OCI-LY7 (cell line): ENCODE results near the gene KPTN. TPM values are rescaled to one million over a fixed set of nuclear protein-coding genes. Genes with fewer than 3 reads are reported as not detected.

Experiments used
- BruUV-seq: library from RNA; stranded (reverse); fragments of 400-500 nt; replicated peaks from 2 replicates; lab custom pipeline; 2021; lab: Mats Ljungman, UMichigan
- CTCF ChIA-PET: fragments of 300-600 bp; sonication (Branson Sonifier 250); formaldehyde crosslinking; loops from one replicate; lab custom pipeline; 2022; ENCODE audit warnings: antibody characterized with exemption; ENCODE audit not compliant: unreplicated experiment; lab: Charles Lee
- POLR2A ChIA-PET: fragments of 300-600 bp; sonication (Branson Sonifier 250); formaldehyde crosslinking; loops from one replicate; lab custom pipeline; 2022; ENCODE audit warnings: antibody characterized with exemption; lab: Charles Lee
- DNase-seq: peaks from one replicate; pipeline ENCODE4 v3.0.0-alpha.2; 2015; ENCODE audit warnings: low spot score
- H2AFZ ChIP-seq: fragments of 200-600 bp; sonication (generic), shearing (Covaris generic); 2 replicates; pipeline ENCODE4 v1.6.1; 2014; ENCODE audit warnings: mild to moderate bottlenecking, antibody characterized with exemption, low read length, moderate library complexity
- H3K27ac ChIP-seq: fragments of 200-600 bp; sonication (generic); 2 replicates; pipeline ENCODE4 v1.5.1; 2014; ENCODE audit warnings: mixed run types, low read depth, mild to moderate bottlenecking, moderate library complexity, low read length, inconsistent platforms; ENCODE audit not compliant: poor library complexity, severe bottlenecking
- H3K36me3 ChIP-seq: fragments of 200-600 bp; sonication (generic); 2 replicates; pipeline ENCODE4 v1.6.1; 2014; ENCODE audit warnings: mild to moderate bottlenecking, antibody characterized with exemption, low read length, moderate library complexity, mixed read lengths; ENCODE audit not compliant: insufficient read depth
- H3K4me1 ChIP-seq: fragments of 200-600 bp; sonication (generic); 2 replicates; pipeline ENCODE4 v1.5.1; 2014; ENCODE audit warnings: mild to moderate bottlenecking, low read length; ENCODE audit not compliant: insufficient read depth, poor library complexity, severe bottlenecking
- H3K4me2 ChIP-seq: fragments of 200-600 bp; sonication (generic); 2 replicates; pipeline ENCODE4 v1.6.1; 2014; ENCODE audit warnings: mild to moderate bottlenecking, low read length
- H3K4me3 ChIP-seq: fragments of 200-600 bp; sonication (generic); 2 replicates; pipeline ENCODE4 v1.5.1; 2014; ENCODE audit warnings: mild to moderate bottlenecking, low read depth, low read length; ENCODE audit not compliant: poor library complexity, severe bottlenecking
- H3K79me2 ChIP-seq: fragments of 200-600 bp; sonication (generic); 2 replicates; pipeline ENCODE4 v1.6.1; 2016; ENCODE audit warnings: low read depth, mild to moderate bottlenecking, low read length, moderate library complexity, mixed read lengths; ENCODE audit not compliant: insufficient read depth
- H3K9me2 ChIP-seq: fragments of 200-600 bp; sonication (generic); 2 replicates; pipeline ENCODE4 v1.6.1; 2016; ENCODE audit warnings: mild to moderate bottlenecking, low read length, mixed read lengths; ENCODE audit not compliant: insufficient read depth
- H3K9me3 ChIP-seq: fragments of 200-600 bp; sonication (generic); 2 replicates; pipeline ENCODE4 v1.6.1; 2014; ENCODE audit warnings: mild to moderate bottlenecking, mixed run types, low read length, mixed read lengths
- H4K20me1 ChIP-seq: fragments of 200-600 bp; sonication (generic); 2 replicates; pipeline ENCODE4 v1.6.1; 2014; ENCODE audit warnings: mild to moderate bottlenecking, antibody characterized with exemption, low read length, moderate library complexity, mixed read lengths; ENCODE audit not compliant: insufficient read depth
- CTCF ChIP-seq: fragments of 200-600 bp; sonication (generic); conservative IDR thresholded peaks from 2 replicates; pipeline ENCODE4 v1.5.1; 2014; ENCODE audit warnings: mild to moderate bottlenecking, antibody characterized with exemption, low read length, moderate library complexity, mixed read lengths
- EZH2phosphoT487 ChIP-seq: fragments of 200-600 bp; sonication (generic); IDR thresholded peaks from 2 replicates; pipeline ENCODE4 v1.6.1; 2018; ENCODE audit warnings: low read depth, borderline replicate concordance, mild to moderate bottlenecking, mixed run types, antibody characterized with exemption, low read length, moderate library complexity, mixed read lengths
- intact Hi-C: fragments of 100-400 bp; cut with micrococcal nuclease; formaldehyde crosslinking; loops from one replicate; pipeline ENCODE4 v1.10.0; 2022; ENCODE audit not compliant: unreplicated experiment
- total RNA-seq, 2 experiments: library from RNA; depleted of rRNA in 1 of 2; stranded (reverse); fragments of >200 nt in 1 of 2; shearing (Covaris generic) in 1 of 2; gene quantifications; 2 replicates each; pipeline ENCODE4 v1.2.3, GENCODE V29; 2014 to 2022

Gene KPTN
- total RNA-seq, 2 experiments from 2014 or later = 13.6 to 14.0 TPM

GRCh38 chr19:47514869-47515588, 31.0 kb upstream of the KPTN start, which contains the start of gene NAPA:
TSS of gene NAPA (minus strand) at chr19:47515063. CDS start at chr19:47514940, 123 bp downstream.
- Histone ChIP-seq H3K4me2 (peak within 1 kb of the TSS; percentile 99), H3K9me2 (no peaks in the 10 kb centered on the region), H2AFZ (peak within 1 kb of the TSS; percentile 50; the same call in 1 of the 2 replicates), H3K4me3 (peak within 1 kb of the TSS; percentile 82), H3K4me1 (peaks cover 76% of the 10 kb centered on the region), H4K20me1 (no peaks in the 10 kb centered on the region), H3K9me3 (no peaks in the 10 kb centered on the region), H3K79me2 (peaks cover 42% of the 10 kb centered on the region), H3K36me3 (no peaks in the 10 kb centered on the region; the same call in 1 of the 2 replicates), H3K27ac (peak within 1 kb of the TSS; percentile 85)
- DNase-seq = peak; percentile 100
- POLR2A ChIA-PET = interaction anchor here (0.9 kb wide), 1 partner anchor 10 kb away, joined by 3 read pairs; no protein-coding TSS in a partner anchor
- CTCF ChIA-PET = no interaction called here
- no TSS peak for BruUV-seq
- TF ChIP-seq EZH2phosphoT487 (no peak), CTCF (no peak)
- intact Hi-C loops = loop anchor here (1.0 to 5.0 kb wide), 5 partner anchors 31 to 228 kb away; partner anchors contain the start of genes BICRA and KPTN

GRCh38 chr19:47514151-47514868, 30.3 kb upstream of the KPTN start:
- intact Hi-C loops = loop anchor here (2.0 kb wide), 2 partner anchors 78 to 94 kb away; partner anchors contain the start of gene BICRA
- Histone ChIP-seq H3K27ac (peak overlapping the region; percentile 44), H3K9me2 (no peaks in the 10 kb centered on the region), H3K36me3 (no peaks in the 10 kb centered on the region; the same call in 1 of the 2 replicates), H3K9me3 (no peaks in the 10 kb centered on the region), H3K4me3 (peak overlapping the region; percentile 82), H3K4me2 (peak overlapping the region; percentile 99), H4K20me1 (no peaks in the 10 kb centered on the region), H3K79me2 (peaks cover 48% of the 10 kb centered on the region), H3K4me1 (peaks cover 68% of the 10 kb centered on the region), H2AFZ (no peak overlapping the region)
- POLR2A ChIA-PET = interaction anchor here (0.5 kb wide), 1 partner anchor 79 kb away, joined by 3 read pairs; no protein-coding TSS in a partner anchor
- CTCF ChIA-PET = no interaction called here
- BruUV-seq = no TSS peak
- TF ChIP-seq CTCF = no peak
- TF ChIP-seq EZH2phosphoT487 = no peak
- DNase-seq = no peak
